Body of pancreas (tissue), 4 donors: ENCODE results near the gene OTX1. TPM values are rescaled to one million over a fixed set of nuclear protein-coding genes. Genes with fewer than 3 reads are reported as not detected.
"Not testable (repeated sequence)": the region's sequence is repeated elsewhere in the genome, so short reads cannot be mapped to it uniquely, and the experiment has no call there.

Experiments used
- ATAC-seq: fragments of 150-250 bp; one replicate; pipeline ENCODE4 v1.9.1; 2016
- DNase-seq, 4 donors: peaks; one replicate each; pipeline ENCODE4 v3.0.0-alpha.2; 2019
- H3K27ac ChIP-seq, 4 donors: fragments of 200-600 bp; sonication (generic); 1 replicate in 3 of 4; 2 replicates in 1 of 4; pipeline versions ENCODE4 v1.5.1 to v1.6.1; 2016 to 2019; ENCODE audit warnings: mild to moderate bottlenecking in 1 of 4, mixed read lengths in 1 of 4, moderate library complexity in 1 of 4
- H3K27me3 ChIP-seq, 2 donors: fragments of 200-600 bp; sonication (generic); one replicate each; pipeline ENCODE4 v1.6.0; 2016; ENCODE audit warnings: mild to moderate bottlenecking in 1 of 2
- H3K36me3 ChIP-seq, 2 donors: fragments of 200-600 bp; sonication (generic); replicated peaks in 1 of 2; 2 replicates each; pipeline ENCODE4 v1.5.1; 2016; ENCODE audit warnings: low read depth in 2 of 2; ENCODE audit not compliant: insufficient read depth in 1 of 2
- H3K4me1 ChIP-seq: fragments of 200-600 bp; sonication (generic); one replicate; pipeline ENCODE4 v1.6.0; 2016
- H3K4me3 ChIP-seq, 2 donors: fragments of 200-600 bp; sonication (generic); 1 replicate in 1 of 2; 2 replicates in 1 of 2; pipeline ENCODE4 v1.5.1; 2016 to 2019
- H3K9me3 ChIP-seq, 3 donors: fragments of 200-600 bp; sonication (generic); 1 replicate in 2 of 3; 2 replicates in 1 of 3; pipeline ENCODE4 v1.5.1; 2016
- POLR2A ChIP-seq, 3 donors: fragments of 450-650 bp; IDR thresholded peaks; one replicate each; pipeline ENCODE4 v1.6.1; 2016; ENCODE audit warnings: antibody characterized with exemption in 3 of 3, mild to moderate bottlenecking in 2 of 3
- WGBS, 2 donors: methylation state at CpG; one replicate each; pipeline ENCODE4 v1.1.5; 2017; 5-methylcytosine and 5-hydroxymethylcytosine counted together
- intact Hi-C: fragments of 100-400 bp; cut with DNase I; formaldehyde crosslinking; loops from one replicate; pipeline ENCODE4 v1.15.1; 2023
- total RNA-seq, 2 donors: library from RNA; depleted of rRNA; stranded (reverse); fragments of >200 nt; gene quantifications; one replicate each; pipeline ENCODE4 v1.1.0, GENCODE V29; 2016
- TF ChIP-seq, protein P1 (sequence below), 7 experiments: fragments of 450-650 bp in 4 of 7; fragments of 200-600 bp in 3 of 7; sonication (generic) in 3 of 7; IDR thresholded peaks; one replicate each; pipeline ENCODE4 v1.5.1; 2016 to 2019; ENCODE audit warnings: antibody characterized with exemption in 7 of 7

OTX1 gene
- total RNA-seq, 2 donors from 2014 or later, result not detected

DNA sequence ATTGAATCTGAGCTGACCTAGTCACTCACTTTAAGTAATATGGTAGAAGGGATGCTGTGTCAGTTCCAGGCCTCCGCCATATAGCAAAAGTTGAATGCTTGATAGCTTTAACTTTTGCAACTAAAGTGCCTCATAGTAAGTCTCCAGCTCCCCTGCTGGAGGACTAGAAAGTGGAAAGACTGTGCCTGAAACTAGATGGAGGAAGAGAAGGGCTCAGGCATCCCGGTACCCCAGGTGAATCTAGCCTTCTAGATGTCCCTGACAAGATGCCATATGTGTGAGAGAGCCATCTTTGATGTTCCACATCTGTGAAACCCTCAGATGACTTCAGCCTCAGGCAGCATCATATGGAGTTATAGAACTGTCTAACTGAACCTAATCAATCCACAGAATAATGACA is 21.0 kb downstream of the OTX1 start:
- H3K27me3 ChIP-seq, result no peaks in the 10 kb centered on the region
- H3K4me1 ChIP-seq, result no peaks in the 10 kb centered on the region
- no peaks in the 10 kb centered on the region for H3K36me3 ChIP-seq
- DNase-seq (no peak), ATAC-seq (no peak)
- H3K27ac ChIP-seq, result no peak overlapping the region
- intact Hi-C loops, result no loop called here
- no peak overlapping the region for H3K4me3 ChIP-seq
- H3K9me3 ChIP-seq, result no peaks in the 10 kb centered on the region
- 69 to 85% methylated on average over 2 of the region's 2 CpGs for WGBS, 2 donors
- TF ChIP-seq, protein P1, sequence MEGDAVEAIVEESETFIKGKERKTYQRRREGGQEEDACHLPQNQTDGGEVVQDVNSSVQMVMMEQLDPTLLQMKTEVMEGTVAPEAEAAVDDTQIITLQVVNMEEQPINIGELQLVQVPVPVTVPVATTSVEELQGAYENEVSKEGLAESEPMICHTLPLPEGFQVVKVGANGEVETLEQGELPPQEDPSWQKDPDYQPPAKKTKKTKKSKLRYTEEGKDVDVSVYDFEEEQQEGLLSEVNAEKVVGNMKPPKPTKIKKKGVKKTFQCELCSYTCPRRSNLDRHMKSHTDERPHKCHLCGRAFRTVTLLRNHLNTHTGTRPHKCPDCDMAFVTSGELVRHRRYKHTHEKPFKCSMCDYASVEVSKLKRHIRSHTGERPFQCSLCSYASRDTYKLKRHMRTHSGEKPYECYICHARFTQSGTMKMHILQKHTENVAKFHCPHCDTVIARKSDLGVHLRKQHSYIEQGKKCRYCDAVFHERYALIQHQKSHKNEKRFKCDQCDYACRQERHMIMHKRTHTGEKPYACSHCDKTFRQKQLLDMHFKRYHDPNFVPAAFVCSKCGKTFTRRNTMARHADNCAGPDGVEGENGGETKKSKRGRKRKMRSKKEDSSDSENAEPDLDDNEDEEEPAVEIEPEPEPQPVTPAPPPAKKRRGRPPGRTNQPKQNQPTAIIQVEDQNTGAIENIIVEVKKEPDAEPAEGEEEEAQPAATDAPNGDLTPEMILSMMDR (IDR thresholded peaks at IDR 0.05), result no peak
- no peak for TF ChIP-seq POLR2A (IDR thresholded peaks at IDR 0.05)

DNA sequence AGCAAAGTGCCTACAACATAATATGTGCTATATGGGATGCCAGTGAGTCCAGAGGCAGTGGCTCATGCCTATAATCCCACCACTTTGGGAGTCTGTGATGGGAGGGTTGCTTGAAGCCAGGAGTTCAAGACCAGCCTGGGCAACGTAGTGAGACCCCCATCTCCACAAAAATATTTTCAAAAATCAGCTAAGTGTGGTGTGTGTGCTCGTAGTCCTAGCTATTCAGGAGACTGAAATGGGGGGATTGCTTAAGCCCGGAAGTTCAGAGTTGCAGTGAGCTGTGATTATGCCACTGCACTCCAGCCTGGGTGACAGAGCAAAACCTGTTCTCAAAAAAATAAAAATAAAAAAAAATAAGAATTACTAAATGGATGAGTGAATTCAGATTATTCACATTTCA is 23.4 kb downstream of the OTX1 start:
- H3K9me3 ChIP-seq, result no peaks in the 10 kb centered on the region
- no peak for TF ChIP-seq POLR2A (IDR thresholded peaks at IDR 0.05)
- TF ChIP-seq, protein P1 (IDR thresholded peaks at IDR 0.05), result no peak
- ATAC-seq (no peak), DNase-seq (no peak)
- H3K27ac ChIP-seq, result no peak overlapping the region
- H3K36me3 ChIP-seq, result no peaks in the 10 kb centered on the region
- no peaks in the 10 kb centered on the region for H3K27me3 ChIP-seq
- no peaks in the 10 kb centered on the region for H3K4me1 ChIP-seq
- 57 to 82% methylated on average over 3 of the region's 3 CpGs for WGBS, 2 donors
- intact Hi-C loops, result no loop called here
- no peak overlapping the region for H3K4me3 ChIP-seq

DNA sequence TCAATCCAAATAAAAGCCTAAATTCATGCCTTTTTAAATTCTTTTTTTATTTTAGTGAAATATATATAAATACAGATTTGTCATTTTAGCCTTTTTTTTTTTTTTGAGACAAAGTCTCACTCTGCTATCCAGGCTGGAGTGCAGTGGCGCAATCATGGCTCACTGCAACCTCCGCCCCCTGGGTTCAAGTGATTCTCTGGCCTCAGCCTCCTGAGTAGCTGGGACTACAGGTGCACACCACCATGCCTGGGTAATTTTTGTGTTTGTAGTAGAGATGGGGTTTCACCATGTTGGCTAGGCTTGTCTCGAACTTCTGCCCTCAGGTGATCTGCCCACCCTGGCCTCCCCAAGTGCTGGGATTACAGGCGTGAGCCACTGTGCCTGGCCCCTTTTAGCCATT is 23.8 kb downstream of the OTX1 start:
- H3K9me3 ChIP-seq, intact Hi-C loops, ATAC-seq, H3K4me3 ChIP-seq, DNase-seq, H3K27me3 ChIP-seq, H3K27ac ChIP-seq, H3K4me1 ChIP-seq, H3K36me3 ChIP-seq: not testable (repeated sequence)
- WGBS, 2 donors, result 82 to 96% methylated on average over 4 of the region's 4 CpGs

DNA sequence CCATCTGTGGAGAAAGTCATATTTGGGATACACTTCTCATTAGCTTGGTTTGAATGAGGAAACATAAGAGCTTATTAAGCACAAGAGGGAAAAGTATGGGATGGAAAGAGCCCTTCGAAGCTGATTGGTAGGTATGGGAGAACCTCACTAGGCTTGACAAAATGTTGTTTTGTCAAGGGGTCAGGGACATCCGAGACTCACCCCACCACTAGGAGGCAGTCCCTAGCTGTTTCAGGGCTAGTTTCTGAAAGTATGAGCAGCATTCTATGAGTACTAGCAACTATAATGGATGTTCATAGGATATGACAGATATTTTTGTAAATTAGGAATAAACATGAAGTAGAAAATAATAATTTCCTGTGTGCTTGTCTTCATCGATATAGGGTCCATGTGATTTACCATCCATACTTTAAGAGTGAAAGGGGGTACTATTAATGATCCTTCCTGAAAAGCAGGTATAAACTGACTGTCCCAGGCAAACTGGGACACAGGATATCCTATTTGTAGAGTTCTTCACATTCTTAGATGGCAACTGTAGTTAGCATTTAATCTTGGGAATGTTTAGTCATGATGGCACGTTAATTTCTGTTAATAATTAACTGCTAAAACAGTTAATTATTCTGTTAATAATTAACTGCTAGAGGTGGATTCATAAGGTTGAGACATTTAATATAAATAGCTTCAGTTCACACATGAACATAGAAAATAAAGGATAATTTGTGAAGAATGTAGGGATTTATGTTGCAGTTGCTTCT is 28.4 kb downstream of the OTX1 start:
- no peak overlapping the region for H3K27ac ChIP-seq
- DNase-seq (no peak), ATAC-seq (no peak)
- intact Hi-C loops, result no loop called here
- 57 to 75% methylated on average over 4 of the region's 4 CpGs for WGBS, 2 donors
- H3K27me3 ChIP-seq, result no peaks in the 10 kb centered on the region
- H3K36me3 ChIP-seq, result no peaks in the 10 kb centered on the region
- H3K9me3 ChIP-seq, result no peaks in the 10 kb centered on the region
- no peak for TF ChIP-seq POLR2A (IDR thresholded peaks at IDR 0.05)
- TF ChIP-seq, protein P1 (IDR thresholded peaks at IDR 0.05), result peak in 1 of 7 experiments; percentile 14
- H3K4me3 ChIP-seq, result no peak overlapping the region
- no peaks in the 10 kb centered on the region for H3K4me1 ChIP-seq

DNA sequence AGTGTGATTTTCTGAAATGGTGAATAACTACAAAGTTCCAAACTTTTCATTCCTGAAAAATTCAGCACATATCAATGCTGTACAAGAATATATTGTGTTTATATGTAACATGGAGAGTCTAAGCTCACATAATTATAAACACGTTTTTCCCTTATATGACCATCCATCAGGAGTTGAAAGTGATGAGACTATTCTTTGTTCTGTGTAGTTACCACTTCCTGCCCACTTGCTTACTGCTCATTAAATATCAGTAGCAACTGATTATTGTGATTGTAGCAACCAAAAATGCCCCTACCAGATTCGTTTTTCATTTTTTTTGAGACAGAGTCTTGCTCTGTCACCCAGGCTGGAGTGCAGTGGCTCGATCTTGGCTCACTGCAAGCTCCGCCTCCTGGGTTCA is 30.8 kb downstream of the OTX1 start:
- ATAC-seq (no peak), DNase-seq (no peak)
- WGBS, 2 donors, result 65 to 66% methylated on average over 4 of the region's 4 CpGs
- H3K9me3 ChIP-seq, result no peaks in the 10 kb centered on the region
- H3K4me1 ChIP-seq, result no peaks in the 10 kb centered on the region
- no peak overlapping the region for H3K4me3 ChIP-seq
- no peak overlapping the region for H3K27ac ChIP-seq
- no peaks in the 10 kb centered on the region for H3K36me3 ChIP-seq
- TF ChIP-seq, protein P1 (IDR thresholded peaks at IDR 0.05), result no peak
- no peak for TF ChIP-seq POLR2A (IDR thresholded peaks at IDR 0.05)
- H3K27me3 ChIP-seq, result no peaks in the 10 kb centered on the region
- intact Hi-C loops, result no loop called here
